OCI-LY7 (cell line): ENCODE results near the gene STAT6. TPM values are rescaled to one million over a fixed set of nuclear protein-coding genes. Genes with fewer than 3 reads are reported as not detected.
"Not testable (repeated sequence)": the region's sequence is repeated elsewhere in the genome, so short reads cannot be mapped to it uniquely, and the experiment has no call there.

Experiments used
- BruUV-seq: library from RNA; stranded (reverse); fragments of 400-500 nt; replicated peaks from 2 replicates; lab custom pipeline; 2021; lab: Mats Ljungman, UMichigan
- CTCF ChIA-PET: fragments of 300-600 bp; sonication (Branson Sonifier 250); formaldehyde crosslinking; loops from one replicate; lab custom pipeline; 2022; ENCODE audit warnings: antibody characterized with exemption; ENCODE audit not compliant: unreplicated experiment; lab: Charles Lee
- POLR2A ChIA-PET: fragments of 300-600 bp; sonication (Branson Sonifier 250); formaldehyde crosslinking; loops from one replicate; lab custom pipeline; 2022; ENCODE audit warnings: antibody characterized with exemption; lab: Charles Lee
- DNase-seq: peaks from one replicate; pipeline ENCODE4 v3.0.0-alpha.2; 2015; ENCODE audit warnings: low spot score
- H2AFZ ChIP-seq: fragments of 200-600 bp; sonication (generic), shearing (Covaris generic); 2 replicates; pipeline ENCODE4 v1.6.1; 2014; ENCODE audit warnings: mild to moderate bottlenecking, antibody characterized with exemption, low read length, moderate library complexity
- H3K27ac ChIP-seq: fragments of 200-600 bp; sonication (generic); 2 replicates; pipeline ENCODE4 v1.5.1; 2014; ENCODE audit warnings: mixed run types, low read depth, mild to moderate bottlenecking, moderate library complexity, low read length, inconsistent platforms; ENCODE audit not compliant: poor library complexity, severe bottlenecking
- H3K36me3 ChIP-seq: fragments of 200-600 bp; sonication (generic); 2 replicates; pipeline ENCODE4 v1.6.1; 2014; ENCODE audit warnings: mild to moderate bottlenecking, antibody characterized with exemption, low read length, moderate library complexity, mixed read lengths; ENCODE audit not compliant: insufficient read depth
- H3K4me1 ChIP-seq: fragments of 200-600 bp; sonication (generic); 2 replicates; pipeline ENCODE4 v1.5.1; 2014; ENCODE audit warnings: mild to moderate bottlenecking, low read length; ENCODE audit not compliant: insufficient read depth, poor library complexity, severe bottlenecking
- H3K4me2 ChIP-seq: fragments of 200-600 bp; sonication (generic); 2 replicates; pipeline ENCODE4 v1.6.1; 2014; ENCODE audit warnings: mild to moderate bottlenecking, low read length
- H3K4me3 ChIP-seq: fragments of 200-600 bp; sonication (generic); 2 replicates; pipeline ENCODE4 v1.5.1; 2014; ENCODE audit warnings: mild to moderate bottlenecking, low read depth, low read length; ENCODE audit not compliant: poor library complexity, severe bottlenecking
- H3K79me2 ChIP-seq: fragments of 200-600 bp; sonication (generic); 2 replicates; pipeline ENCODE4 v1.6.1; 2016; ENCODE audit warnings: low read depth, mild to moderate bottlenecking, low read length, moderate library complexity, mixed read lengths; ENCODE audit not compliant: insufficient read depth
- H3K9me2 ChIP-seq: fragments of 200-600 bp; sonication (generic); 2 replicates; pipeline ENCODE4 v1.6.1; 2016; ENCODE audit warnings: mild to moderate bottlenecking, low read length, mixed read lengths; ENCODE audit not compliant: insufficient read depth
- H3K9me3 ChIP-seq: fragments of 200-600 bp; sonication (generic); 2 replicates; pipeline ENCODE4 v1.6.1; 2014; ENCODE audit warnings: mild to moderate bottlenecking, mixed run types, low read length, mixed read lengths
- H4K20me1 ChIP-seq: fragments of 200-600 bp; sonication (generic); 2 replicates; pipeline ENCODE4 v1.6.1; 2014; ENCODE audit warnings: mild to moderate bottlenecking, antibody characterized with exemption, low read length, moderate library complexity, mixed read lengths; ENCODE audit not compliant: insufficient read depth
- CTCF ChIP-seq: fragments of 200-600 bp; sonication (generic); conservative IDR thresholded peaks from 2 replicates; pipeline ENCODE4 v1.5.1; 2014; ENCODE audit warnings: mild to moderate bottlenecking, antibody characterized with exemption, low read length, moderate library complexity, mixed read lengths
- EZH2phosphoT487 ChIP-seq: fragments of 200-600 bp; sonication (generic); IDR thresholded peaks from 2 replicates; pipeline ENCODE4 v1.6.1; 2018; ENCODE audit warnings: low read depth, borderline replicate concordance, mild to moderate bottlenecking, mixed run types, antibody characterized with exemption, low read length, moderate library complexity, mixed read lengths
- intact Hi-C: fragments of 100-400 bp; cut with micrococcal nuclease; formaldehyde crosslinking; loops from one replicate; pipeline ENCODE4 v1.10.0; 2022; ENCODE audit not compliant: unreplicated experiment
- total RNA-seq, 2 experiments: library from RNA; depleted of rRNA in 1 of 2; stranded (reverse); fragments of >200 nt in 1 of 2; shearing (Covaris generic) in 1 of 2; gene quantifications; 2 replicates each; pipeline ENCODE4 v1.2.3, GENCODE V29; 2014 to 2022

Gene STAT6
- total RNA-seq, 2 experiments from 2014 or later = 73.6 to 128 TPM

DNA sequence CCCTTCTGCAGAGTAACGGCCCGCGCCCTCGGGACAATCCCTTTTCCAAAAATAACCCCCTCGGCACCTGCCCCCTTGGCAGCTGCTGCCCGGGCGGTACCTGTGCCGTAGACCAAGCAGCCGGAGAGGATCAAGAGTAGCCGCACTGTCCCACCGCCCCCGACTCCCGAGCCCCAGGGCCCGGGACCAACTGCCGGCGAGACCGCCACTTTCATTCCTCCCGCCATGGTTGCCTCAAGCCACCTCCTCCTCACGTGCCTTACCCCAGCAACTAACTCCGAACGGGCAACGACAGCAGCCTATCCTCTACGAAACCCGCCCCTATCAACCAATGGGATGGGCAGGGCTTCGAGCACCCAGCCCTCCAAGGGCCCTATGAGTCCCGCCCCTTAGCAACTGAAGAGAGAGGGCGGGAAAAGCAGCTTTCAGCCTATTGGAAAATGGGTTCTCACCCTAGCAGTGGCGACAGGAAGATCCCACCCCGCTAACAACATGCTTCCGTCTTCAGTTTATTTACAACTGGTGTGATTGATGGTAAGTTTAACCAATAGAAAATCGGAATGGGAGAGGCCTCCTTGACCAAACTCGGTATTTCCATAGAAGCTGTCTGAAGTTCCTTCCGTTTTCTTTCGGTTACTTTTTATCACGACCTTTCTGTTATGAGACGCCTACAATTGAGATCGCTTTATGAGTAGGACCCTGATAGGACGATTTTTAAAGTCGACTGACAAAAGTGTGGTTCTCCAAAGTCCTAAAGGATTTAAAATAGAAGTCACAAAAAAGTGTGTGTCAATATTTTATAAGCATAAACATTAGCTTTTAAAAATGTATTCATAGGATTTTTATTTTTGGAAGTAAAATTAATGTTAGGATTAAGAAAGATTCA is 32.4 kb downstream of the STAT6 start, which contains the start of gene NEMP1:
TSS of gene NEMP1 (minus strand) at position 273 of the 886 bp plus-strand sequence. CDS start at position 227, 46 bp downstream.
- Histone ChIP-seq H3K4me3 (peak within 1 kb of the TSS; percentile 80), H3K79me2 (peaks cover 43% of the 10 kb centered on the region), H3K9me2 (no peaks in the 10 kb centered on the region), H4K20me1 (no peaks in the 10 kb centered on the region), H3K4me1 (peaks cover 8% of the 10 kb centered on the region), H3K27ac (peak within 1 kb of the TSS; percentile 81), H3K4me2 (peak within 1 kb of the TSS; percentile 75), H2AFZ (peak within 1 kb of the TSS; percentile 66), H3K9me3 (no peaks in the 10 kb centered on the region), H3K36me3 (peaks cover 24% of the 10 kb centered on the region)
- no TSS peak for BruUV-seq
- DNase-seq = peak; percentile 100
- TF ChIP-seq CTCF = no peak
- TF ChIP-seq EZH2phosphoT487 = no peak
- POLR2A ChIA-PET = interaction anchor here (0.5 to 3.7 kb wide), 13 partner anchors 8 to 704 kb away, joined by 3 to 21 read pairs (median 4); partner anchors contain the start of genes NAB2 and STAT6
- CTCF ChIA-PET = interaction anchor here (1.1 kb wide), 1 partner anchor 400 kb away, joined by 3 read pairs; no protein-coding TSS in a partner anchor
- intact Hi-C loops = no loop called here

GRCh38 chr12:57073566-57074450 is 37.4 kb downstream of the STAT6 start:
- BruUV-seq, H3K27ac ChIP-seq, H3K4me3 ChIP-seq, intact Hi-C loops, DNase-seq, H4K20me1 ChIP-seq, H3K9me2 ChIP-seq, H2AFZ ChIP-seq, H3K9me3 ChIP-seq: not testable (repeated sequence)
- CTCF ChIA-PET = interaction anchor here (0.6 to 0.9 kb wide), 2 partner anchors 15 to 39 kb away, joined by 3 to 4 read pairs; partner anchors contain the start of gene NAB2
- H3K36me3 ChIP-seq = peaks cover 65% of the 10 kb centered on the region
- peaks cover 59% of the 10 kb centered on the region for H3K79me2 ChIP-seq
- peak overlapping the region; percentile 46 for H3K4me2 ChIP-seq
- H3K4me1 ChIP-seq = peaks cover 18% of the 10 kb centered on the region
- POLR2A ChIA-PET = interaction anchor here (0.6 to 6.1 kb wide), 7 partner anchors 9 to 443 kb away, joined by 3 to 45 read pairs (median 5); partner anchors contain the start of gene STAT6

- Histone ChIP-seq H3K79me2 (peaks cover 53% of the 10 kb centered on the region), H3K9me2 (no peaks in the 10 kb centered on the region), H4K20me1 (no peaks in the 10 kb centered on the region), H3K27ac (peak overlapping the region; percentile 26), H2AFZ (no peak overlapping the region), H3K9me3 (no peaks in the 10 kb centered on the region), H3K4me3 (no peak overlapping the region), H3K4me1 (peaks cover 18% of the 10 kb centered on the region), H3K36me3 (peaks cover 77% of the 10 kb centered on the region), H3K4me2 (peak overlapping the region; percentile 46)
- BruUV-seq = no TSS peak
- ChIA-PET CTCF (interaction anchor here (0.9 kb wide), 1 partner anchor 40 kb away, joined by 4 read pairs; no protein-coding TSS in a partner anchor), POLR2A (interaction anchor here (0.6 to 6.1 kb wide), 8 partner anchors 7 to 461 kb away, joined by 3 to 45 read pairs (median 4); partner anchors contain the start of genes NACA and STAT6)
- no peak for DNase-seq
- TF ChIP-seq EZH2phosphoT487 (no peak), CTCF (no peak)
- intact Hi-C loops = no loop called here
Measured at GRCh38 chr12:57072661-57073060, 38.5 kb downstream of the STAT6 start.
